Measurements from ENCODE around the gene LRIT1.
A peak's percentile ranks its signal among the peaks of the same experiment; 100 is the strongest.
"Not testable (repeated sequence)": the region's sequence is repeated elsewhere in the genome, so short reads cannot be mapped to it uniquely, and the experiment has no call there.

Gene LRIT1

DNA sequence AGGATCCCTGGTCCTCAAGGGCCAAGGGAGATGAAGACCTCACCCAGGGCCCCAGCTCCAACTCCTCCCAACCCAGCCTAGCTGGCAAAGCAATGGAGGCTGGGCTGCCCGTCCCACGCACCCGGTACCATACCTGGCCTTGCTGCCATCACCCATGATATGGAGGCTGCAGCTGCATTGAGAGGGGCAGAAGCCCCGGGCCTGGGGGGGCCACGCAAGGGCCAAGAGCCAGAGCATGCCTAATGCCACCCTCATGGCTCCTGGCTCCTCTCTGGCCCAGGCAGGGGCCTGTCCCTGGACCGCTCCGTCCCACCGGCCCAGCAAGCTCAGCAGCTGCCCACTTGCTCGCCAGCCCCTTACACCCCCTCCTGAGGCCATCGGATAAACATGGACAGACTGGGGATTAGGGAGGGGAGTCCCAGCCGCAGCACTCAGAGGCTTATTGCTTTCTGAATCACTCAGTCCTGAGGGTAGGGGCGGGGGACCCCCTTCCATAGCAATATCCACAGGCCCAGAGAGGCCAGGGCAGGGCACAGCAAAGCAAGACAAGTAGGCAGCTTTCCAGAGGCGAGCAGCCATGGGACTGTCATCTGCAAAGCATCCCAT lies at the start of gene LRIT1:
TSS of gene LRIT1 (minus strand) at position 362 of the 606 bp plus-strand sequence. CDS start at position 255, 107 bp downstream.
- no peak for DNase-seq (ENCODE audit: low spot score)

- no peak for DNase-seq (ENCODE audit: low spot score)
These were observed 48.9 kb upstream of the LRIT1 start for GRCh38 chr10:84290235-84290634.

DNA sequence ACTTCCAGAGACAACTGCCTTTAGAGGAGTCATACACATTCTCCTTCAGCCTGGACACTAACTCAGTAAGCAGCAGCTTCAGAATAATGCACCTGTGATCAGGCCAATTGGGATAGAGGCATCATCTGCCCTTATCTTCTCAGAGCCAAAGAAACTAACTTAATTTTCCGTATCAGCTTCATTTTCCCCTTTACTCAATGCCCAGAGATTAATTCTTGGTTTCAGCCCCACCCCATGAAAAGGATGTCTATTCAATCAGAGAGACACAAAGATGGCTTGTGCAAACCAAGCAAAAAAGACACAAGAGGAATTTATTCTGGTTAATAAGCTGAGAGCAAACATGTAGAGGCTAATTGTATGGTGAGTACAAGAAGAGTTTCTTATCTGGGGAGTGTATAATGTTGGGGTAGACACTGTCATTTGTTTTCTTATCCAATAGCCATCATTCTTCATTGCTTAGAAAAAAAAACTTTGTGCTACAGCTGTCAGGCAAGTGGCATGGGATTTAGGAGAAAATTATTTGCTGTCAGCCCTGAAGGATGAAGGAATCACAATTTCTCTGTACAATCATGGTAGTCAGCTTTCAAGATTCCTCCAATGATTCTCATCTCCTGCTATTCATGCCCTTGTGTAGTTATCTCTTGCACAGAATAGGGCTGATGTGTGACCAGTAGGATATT lies 48.3 kb upstream of the LRIT1 start:
- no peak for DNase-seq (ENCODE audit: low spot score)

DNA sequence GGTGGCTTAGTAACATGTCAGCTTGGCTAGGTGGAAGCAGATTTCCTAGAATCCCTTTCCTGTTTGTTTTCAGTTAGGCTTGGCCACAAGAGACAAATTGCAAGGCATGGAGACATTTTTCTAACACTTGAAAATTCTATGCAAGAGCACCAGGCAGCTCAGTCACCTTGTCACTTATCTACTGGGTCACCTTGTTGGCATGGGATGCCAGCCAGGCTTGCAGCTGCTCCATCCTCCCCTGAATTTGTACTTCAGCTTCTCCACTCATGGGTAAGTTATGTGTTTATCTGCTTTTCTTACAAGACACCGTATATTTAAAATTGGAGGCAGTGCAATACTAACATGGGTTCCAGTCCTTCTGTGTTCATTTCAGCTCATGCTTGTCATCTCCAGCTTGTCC lies 46.8 kb upstream of the LRIT1 start:
- DNase-seq (ENCODE audit: low spot score) = no peak

- DNase-seq (ENCODE audit: low spot score) = no peak
These were observed 45.3 kb upstream of the LRIT1 start for GRCh38 chr10:84286695-84287094.

DNA sequence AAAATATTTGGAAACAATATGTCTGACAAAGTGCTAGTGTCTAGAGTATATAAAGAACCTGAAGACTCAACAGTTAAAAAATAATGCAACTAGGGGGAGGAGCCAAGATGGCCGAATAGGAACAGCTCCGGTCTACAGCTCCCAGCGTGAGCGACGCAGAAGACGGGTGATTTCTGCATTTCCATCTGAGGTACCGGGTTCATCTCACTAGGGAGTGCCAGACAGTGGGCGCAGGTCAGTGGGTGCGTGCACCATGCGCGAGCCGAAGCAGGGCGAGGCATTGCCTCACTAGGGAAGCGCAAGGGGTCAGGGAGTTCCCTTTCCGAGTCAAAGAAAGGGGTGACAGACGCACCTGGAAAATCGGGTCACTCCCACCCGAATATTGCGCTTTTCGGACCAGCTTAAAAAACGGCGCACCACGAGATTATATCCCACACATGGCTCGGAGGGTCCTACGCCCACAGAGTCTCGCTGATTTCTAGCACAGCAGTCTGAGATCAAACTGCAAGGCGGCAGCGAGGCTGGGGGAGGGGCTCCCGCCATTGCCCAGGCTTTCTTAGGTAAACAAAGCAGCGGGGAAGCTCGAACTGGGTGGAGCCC lies 38.6 kb upstream of the LRIT1 start:
- DNase-seq (ENCODE audit: low spot score) = not testable (repeated sequence)

- no peak for DNase-seq (ENCODE audit: low spot score)
These were observed 29.4 kb upstream of the LRIT1 start for GRCh38 chr10:84270708-84271107.

GRCh38 chr10:84269773-84270172 lies 28.4 kb upstream of the LRIT1 start:
- DNase-seq (ENCODE audit: low spot score) = peak; percentile 61

- DNase-seq (ENCODE audit: low spot score) = no peak
These were observed 27.8 kb upstream of the LRIT1 start for GRCh38 chr10:84269162-84269561.

- DNase-seq (ENCODE audit: low spot score) = peak; percentile 39
These were observed 26.3 kb upstream of the LRIT1 start for GRCh38 chr10:84267503-84268126.

GRCh38 chr10:84265418-84265817 lies 24.1 kb upstream of the LRIT1 start:
- no peak for DNase-seq (ENCODE audit: low spot score)

DNA sequence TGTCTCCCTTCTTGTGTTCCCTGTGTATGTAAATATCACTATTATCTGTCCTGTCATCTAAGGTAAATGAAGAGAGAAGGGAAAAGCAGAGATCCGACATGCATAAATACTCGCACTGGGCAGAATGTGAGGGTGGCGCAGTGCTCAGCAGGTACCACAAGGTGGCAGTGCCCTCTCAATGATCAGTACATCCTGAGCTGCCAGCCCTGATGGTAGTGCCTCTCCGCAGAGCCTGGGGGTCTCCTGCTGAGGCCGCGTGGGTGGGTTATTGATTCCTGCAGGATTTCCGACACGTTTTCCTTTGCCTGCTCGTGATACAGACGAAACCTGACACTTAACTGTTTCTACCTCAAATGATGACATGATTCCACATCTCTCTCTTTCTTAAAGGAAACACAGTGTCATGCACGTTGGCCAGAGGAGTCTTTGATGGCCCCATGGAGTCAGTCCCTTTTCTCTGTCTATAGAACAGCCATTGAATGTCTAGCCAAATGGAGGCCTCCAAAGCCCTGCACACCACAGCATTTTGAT lies 23.3 kb upstream of the LRIT1 start:
- peak; percentile 77 for DNase-seq (ENCODE audit: low spot score)

DNA sequence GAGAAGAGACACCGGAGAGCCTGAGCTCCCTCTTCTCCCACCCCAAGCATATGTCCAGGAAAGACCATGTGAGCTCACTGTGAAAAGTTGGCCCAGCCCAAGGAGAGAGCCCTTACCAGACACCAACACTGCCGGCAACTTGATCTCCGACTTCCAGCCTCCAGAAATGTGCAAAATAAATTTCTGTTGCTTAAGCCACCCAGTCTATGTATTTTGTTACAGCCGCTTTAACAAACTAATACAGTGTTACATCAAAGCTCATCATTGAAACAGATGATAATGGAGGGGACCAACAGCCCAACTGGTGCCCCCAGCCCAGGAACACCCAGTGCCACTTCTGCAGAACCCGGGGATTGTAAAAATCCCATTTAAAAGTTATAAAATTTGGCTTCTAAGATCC lies 22.4 kb upstream of the LRIT1 start:
- DNase-seq (ENCODE audit: low spot score) = no peak

DNA sequence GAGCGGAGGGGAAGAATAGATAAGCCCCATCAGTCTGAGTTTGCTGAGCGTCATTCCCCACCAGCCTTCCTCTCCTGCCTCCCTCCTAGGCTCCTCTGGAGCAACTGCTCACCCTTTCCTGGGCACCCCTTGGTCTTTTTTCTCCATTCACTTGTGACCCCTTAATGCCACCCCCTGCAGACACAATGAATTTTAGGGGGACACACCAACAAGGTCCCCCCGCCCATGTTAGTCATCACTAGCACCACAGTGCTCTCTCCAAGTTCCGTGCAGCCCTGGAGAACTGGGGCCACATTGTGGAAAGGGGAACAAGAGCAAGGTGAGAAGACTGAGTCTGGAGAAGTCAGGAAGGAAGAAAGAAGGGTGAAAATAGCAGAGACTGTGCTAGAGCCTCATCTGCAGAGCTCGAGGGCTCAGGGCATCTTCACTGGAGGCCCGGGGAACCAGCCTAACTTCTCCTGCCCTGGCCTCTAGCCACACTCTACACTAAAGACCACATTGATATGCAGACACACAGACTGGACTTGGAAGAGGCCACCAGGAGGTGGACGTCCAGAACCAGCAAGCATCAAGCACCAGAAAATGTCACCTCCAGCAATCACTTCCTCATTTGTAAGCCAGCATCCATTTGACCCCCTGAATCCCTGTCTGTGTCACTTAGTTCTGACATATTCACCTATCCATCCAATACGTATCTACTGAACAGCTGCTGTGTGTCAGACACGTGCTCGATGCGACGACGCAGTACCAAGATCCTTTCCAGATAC lies 21.0 kb upstream of the LRIT1 start:
- DNase-seq (ENCODE audit: low spot score) = no peak

DNA sequence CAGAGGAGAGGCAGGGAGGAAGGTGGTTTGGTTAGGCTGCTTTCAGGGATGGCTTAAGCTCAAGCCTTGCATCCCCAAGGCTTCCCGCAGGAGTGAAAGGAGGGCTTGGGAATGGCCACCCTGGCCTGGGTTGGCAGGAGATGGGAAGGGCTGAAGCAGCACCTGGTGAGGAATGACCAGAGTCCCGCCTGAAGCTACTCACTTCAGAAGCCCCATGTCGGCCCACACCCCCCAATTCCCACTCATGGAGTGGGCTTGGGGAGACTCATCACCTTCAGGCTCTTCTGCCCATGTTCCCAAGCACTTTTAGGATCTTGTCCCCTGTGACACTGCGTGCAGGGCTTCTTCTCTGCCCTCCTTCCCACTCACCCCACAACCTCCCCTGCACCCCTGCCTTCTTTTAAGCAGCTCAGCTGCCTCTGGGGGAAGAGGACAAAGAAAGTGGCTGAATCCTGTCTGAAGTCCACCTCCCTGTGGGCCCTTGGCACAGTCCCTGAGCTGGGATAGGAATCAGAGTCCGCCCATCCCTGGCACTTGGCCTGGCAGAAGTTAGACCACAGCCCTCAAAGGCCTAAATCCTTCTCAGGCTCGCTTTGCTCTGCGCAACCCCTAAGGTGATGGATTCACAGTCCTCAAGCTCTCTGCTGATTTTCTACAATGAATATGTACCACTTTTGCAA lies 20.0 kb upstream of the LRIT1 start:
- DNase-seq (ENCODE audit: low spot score) = no peak

DNA sequence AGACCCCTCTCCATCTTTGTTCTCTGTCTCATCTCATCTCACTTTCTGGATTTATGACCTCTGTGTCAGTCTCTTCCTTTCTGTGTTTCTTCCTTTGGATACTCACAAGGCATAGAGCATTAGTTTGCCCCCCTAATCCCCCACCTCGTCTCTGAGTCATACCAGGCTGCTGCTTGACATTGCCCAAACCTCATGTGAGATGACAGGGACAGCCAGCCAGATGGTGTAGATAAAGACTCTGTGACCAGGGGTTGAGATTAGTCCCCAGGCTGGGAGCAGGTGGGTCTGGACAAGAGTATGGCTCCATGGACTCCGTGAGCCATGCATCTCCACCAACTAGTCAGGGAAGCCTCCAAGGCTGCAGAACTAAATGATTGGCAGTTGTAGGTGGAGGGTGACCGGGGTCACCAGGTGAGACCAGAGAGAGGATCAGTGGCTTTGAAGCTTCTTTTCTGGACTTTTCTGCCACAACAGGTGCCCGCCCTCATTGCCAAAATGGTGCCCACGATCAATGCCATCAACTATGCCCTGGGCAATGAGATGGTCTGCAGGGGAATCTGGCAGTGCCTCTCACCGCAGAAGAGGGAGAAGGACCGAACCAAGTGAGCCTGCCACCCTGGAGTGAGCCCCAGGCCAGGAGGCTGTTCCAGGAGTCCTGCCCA lies 16.8 kb upstream of the LRIT1 start:
- DNase-seq (ENCODE audit: low spot score) = no peak

DNA sequence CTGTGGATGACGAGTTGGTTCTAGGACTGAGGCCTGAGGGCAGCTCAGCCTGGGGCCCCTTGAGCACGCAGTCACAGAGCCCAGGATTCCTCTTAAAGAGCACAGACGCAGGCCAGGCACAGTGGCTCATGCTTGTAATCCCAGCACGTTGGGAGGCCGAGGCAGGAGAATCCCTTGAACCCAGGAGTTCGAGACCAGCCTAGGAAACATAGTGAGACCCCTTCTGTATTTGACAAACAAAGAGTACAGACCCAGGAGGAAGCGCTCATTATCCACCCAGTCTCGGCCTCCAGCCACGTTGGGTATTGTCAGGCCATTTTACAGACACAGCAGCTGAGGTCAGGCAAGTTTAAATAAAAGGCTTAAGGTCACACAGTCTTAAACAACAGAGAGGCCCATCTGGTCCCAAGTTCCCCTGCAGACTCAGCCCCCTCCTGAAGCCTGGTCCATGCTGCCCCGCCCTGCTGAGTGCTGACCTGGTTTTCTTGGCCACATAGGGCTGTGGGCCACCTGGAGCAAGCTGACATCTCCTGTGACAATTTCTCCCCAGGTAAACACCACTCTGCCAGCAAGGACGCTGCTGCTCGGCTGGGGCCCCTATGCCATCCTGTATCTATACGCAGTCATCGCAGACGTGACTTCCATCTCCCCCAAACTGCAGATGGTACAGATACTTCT lies 16.1 kb upstream of the LRIT1 start:
- no peak for DNase-seq (ENCODE audit: low spot score)

GRCh38 chr10:84256510-84257342 lies 15.4 kb upstream of the LRIT1 start:
- peak; percentile 41 for DNase-seq (ENCODE audit: low spot score)

Measured in AG08395 (cell line).